Activated T-cell treated with anti-CD3 and anti-CD28 coated beads for 48 hours (primary cell): ENCODE results near the gene CWC15.
"Not testable (repeated sequence)": the region's sequence is repeated elsewhere in the genome, so short reads cannot be mapped to it uniquely, and the experiment has no call there.

Experiments
- DNase-seq: peaks from one replicate; pipeline ENCODE4 v3.0.0-alpha.2; 2020; ENCODE audit warnings: low read depth

The CWC15 gene

GRCh38 chr11:94954753-94955152 lies 18.6 kb downstream of the CWC15 start:
- DNase-seq, result no peak

- no peak for DNase-seq
Observed at GRCh38 chr11:94948070-94948617, 25.2 kb downstream of the CWC15 start.

GRCh38 chr11:94946812-94947211 lies 26.5 kb downstream of the CWC15 start:
- DNase-seq, result no peak

- DNase-seq, result no peak
Observed at GRCh38 chr11:94941131-94941530, 32.2 kb downstream of the CWC15 start.

- DNase-seq, result no peak
Observed at GRCh38 chr11:94939346-94939745, 34.0 kb downstream of the CWC15 start.

- DNase-seq, result no peak
Observed at GRCh38 chr11:94938095-94939055, 35.0 kb downstream of the CWC15 start.

- DNase-seq, result no peak
Observed at GRCh38 chr11:94934846-94935245, 38.5 kb downstream of the CWC15 start.

- DNase-seq, result no peak
Observed at GRCh38 chr11:94934362-94934761, 39.0 kb downstream of the CWC15 start.

- no peak for DNase-seq
Observed at GRCh38 chr11:94933223-94934130, 39.9 kb downstream of the CWC15 start.

GRCh38 chr11:94932503-94932902 lies 40.9 kb downstream of the CWC15 start:
- no peak for DNase-seq

GRCh38 chr11:94932072-94932471 lies 41.3 kb downstream of the CWC15 start:
- not testable (repeated sequence) for DNase-seq

GRCh38 chr11:94928117-94928990 lies 45.0 kb downstream of the CWC15 start:
- DNase-seq, result no peak

GRCh38 chr11:94926698-94927237 lies 46.6 kb downstream of the CWC15 start:
- DNase-seq, result no peak

GRCh38 chr11:94926271-94926625 lies 47.1 kb downstream of the CWC15 start:
- no peak for DNase-seq

GRCh38 chr11:94925422-94926270 lies 47.7 kb downstream of the CWC15 start:
- DNase-seq, result no peak

GRCh38 chr11:94924612-94925011 lies 48.7 kb downstream of the CWC15 start:
- no peak for DNase-seq

- DNase-seq, result no peak
Observed at GRCh38 chr11:94924171-94924572, 49.2 kb downstream of the CWC15 start.

GRCh38 chr11:94923004-94923334 lies 50.4 kb downstream of the CWC15 start:
- DNase-seq, result no peak

- DNase-seq, result no peak
Observed at GRCh38 chr11:94922321-94923003, 50.9 kb downstream of the CWC15 start.

GRCh38 chr11:94920311-94920710 lies 53.0 kb downstream of the CWC15 start:
- no peak for DNase-seq
